GM18951 (cell line): ENCODE results near the gene TALDO1.
A peak's percentile ranks its signal among the peaks of the same experiment; 100 is the strongest.
"Not testable (repeated sequence)": the region's sequence is repeated elsewhere in the genome, so short reads cannot be mapped to it uniquely, and the experiment has no call there.

Experiments
- POLR2A ChIP-seq: IDR thresholded peaks from 4 replicates; pipeline ENCODE4 v1.6.1; 2011; ENCODE audit warnings: mild to moderate bottlenecking; ENCODE audit not compliant: insufficient read length, insufficient read depth; ENCODE audit errors: extremely low read depth
- in situ Hi-C: fragments of 300-500 bp; cut with MboI; formaldehyde crosslinking; loops from one replicate; pipeline ENCODE4 v1.12.0; 2022; ENCODE audit warnings: low sequenced_read_pairs, mixed read lengths, inconsistent platforms; ENCODE audit not compliant: unreplicated experiment

TALDO1 gene

GRCh38 chr11:722346-722811, 24.9 kb upstream of the TALDO1 start:
- in situ Hi-C loops = no loop called here

GRCh38 chr11:723120-723883, 24.0 kb upstream of the TALDO1 start:
- in situ Hi-C loops = no loop called here
- TF ChIP-seq POLR2A = no peak

More at GRCh38 chr11:722346-722811, 24.9 kb upstream of the TALDO1 start:
- no peak for TF ChIP-seq POLR2A

DNA sequence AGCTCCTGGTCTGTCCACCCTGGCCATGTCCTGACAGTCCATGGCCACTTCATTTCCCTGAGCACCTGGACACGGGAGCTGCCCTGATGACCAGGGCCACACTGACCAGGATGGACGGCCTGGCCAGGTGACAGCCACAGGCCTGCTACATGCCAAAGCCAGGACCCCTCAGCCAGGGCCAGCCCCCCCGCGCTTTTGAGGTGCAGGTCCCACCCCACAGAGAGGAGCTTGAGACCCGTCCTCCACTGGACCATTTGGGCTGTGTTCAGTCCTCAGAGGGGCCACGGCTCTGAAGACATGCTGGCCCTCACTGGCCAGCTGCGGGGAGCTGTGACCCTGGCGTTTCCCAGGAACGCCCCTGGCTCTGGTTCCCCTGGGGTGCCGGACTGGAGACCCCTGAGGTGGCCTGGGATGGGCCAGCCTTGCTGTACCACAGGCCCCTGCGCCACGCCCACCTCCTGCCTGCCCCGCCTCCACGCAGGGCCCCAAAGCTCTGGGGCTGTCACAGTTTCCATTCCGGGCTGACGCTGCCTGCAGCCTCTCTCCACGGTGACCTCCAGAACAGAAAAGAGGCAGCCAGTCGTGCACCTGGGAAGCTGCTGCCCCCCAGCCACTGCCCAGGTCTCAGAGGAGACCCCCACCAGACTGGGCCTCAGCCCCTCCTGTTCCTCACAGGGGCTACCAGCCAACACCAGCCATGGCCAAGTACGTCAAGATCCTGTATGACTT, 23.1 kb upstream of the TALDO1 start:
- in situ Hi-C loops = no loop called here
- no peak for TF ChIP-seq POLR2A

- in situ Hi-C loops = no loop called here
- no peak for TF ChIP-seq POLR2A
Measured at GRCh38 chr11:724778-725386, 22.4 kb upstream of the TALDO1 start.

GRCh38 chr11:725624-726202, 21.6 kb upstream of the TALDO1 start:
- TF ChIP-seq POLR2A = no peak
- in situ Hi-C loops = no loop called here

GRCh38 chr11:726278-727220, 20.7 kb upstream of the TALDO1 start:
- TF ChIP-seq POLR2A = peak; percentile 29
- in situ Hi-C loops = no loop called here

GRCh38 chr11:727281-727701, 20.0 kb upstream of the TALDO1 start:
- TF ChIP-seq POLR2A = no peak
- in situ Hi-C loops = no loop called here

GRCh38 chr11:727859-728748, 19.2 kb upstream of the TALDO1 start:
- in situ Hi-C loops = no loop called here
- TF ChIP-seq POLR2A = no peak

GRCh38 chr11:728901-729491, 18.3 kb upstream of the TALDO1 start:
- in situ Hi-C loops = no loop called here
- no peak for TF ChIP-seq POLR2A

DNA sequence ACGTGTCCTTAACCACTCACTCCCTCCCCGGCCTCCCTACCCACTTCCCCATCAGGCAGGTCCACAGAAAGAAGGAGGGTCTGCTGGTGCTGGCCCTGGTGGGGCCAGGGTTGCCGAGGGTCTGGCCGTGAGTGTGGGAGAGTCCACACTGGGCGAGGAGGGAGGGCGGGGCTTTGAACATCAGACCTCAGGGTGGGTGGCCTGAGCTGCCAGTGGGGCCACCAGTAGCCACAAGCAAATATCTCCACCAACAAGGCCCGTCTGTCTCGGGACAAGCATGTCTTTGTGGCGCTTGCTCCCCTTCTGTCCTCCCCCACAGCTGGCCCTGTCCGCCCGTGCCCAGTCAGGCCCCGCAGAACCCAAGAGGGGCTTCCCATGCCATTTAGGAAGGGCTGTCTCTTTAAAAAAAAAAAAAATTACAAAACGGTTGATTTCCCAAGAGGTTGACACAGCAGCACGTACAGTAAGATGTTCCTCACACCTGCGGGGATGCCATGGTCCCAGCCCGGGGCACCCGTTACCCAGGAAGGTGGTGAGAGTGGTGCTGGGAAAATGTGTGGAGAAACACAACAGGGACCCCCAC, 17.7 kb upstream of the TALDO1 start:
- in situ Hi-C loops = no loop called here
- TF ChIP-seq POLR2A = no peak

GRCh38 chr11:733072-733471, 14.2 kb upstream of the TALDO1 start:
- TF ChIP-seq POLR2A = no peak
- in situ Hi-C loops = no loop called here

DNA sequence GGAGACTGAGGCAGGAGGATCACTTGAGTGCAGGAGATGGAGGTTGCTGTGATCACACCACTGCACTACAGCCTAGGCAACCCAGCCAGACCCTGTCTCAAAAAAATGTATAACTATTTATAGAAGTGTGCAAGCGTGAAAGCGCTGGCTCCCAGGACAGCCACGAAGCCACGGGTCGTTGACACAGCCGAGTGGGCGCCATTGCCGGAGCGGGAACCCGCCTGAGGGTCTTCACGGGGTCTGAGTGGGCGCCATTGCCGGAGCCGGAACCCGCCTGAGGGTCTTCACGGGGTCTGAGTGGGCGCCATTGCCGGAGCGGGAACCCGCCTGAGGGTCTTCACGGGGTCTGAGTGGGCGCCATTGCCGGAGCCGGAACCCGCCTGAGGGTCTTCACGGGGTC, 12.7 kb upstream of the TALDO1 start:
- in situ Hi-C loops = not testable (repeated sequence)
